Fibroblast of gingiva (primary cell): Measurements from ENCODE around the gene ANKRD42.
"Not testable (repeated sequence)": the region's sequence is repeated elsewhere in the genome, so short reads cannot be mapped to it uniquely, and the experiment has no call there.

ENCODE experiments used
- DNase-seq: peaks from one replicate; pipeline ENCODE4 v3.0.0-alpha.2; 2011; ENCODE audit warnings: low read depth

ANKRD42 gene

GRCh38 chr11:83174008-83174407 is 19.5 kb upstream of the ANKRD42 start:
- DNase-seq, result no peak

- no peak for DNase-seq
These were observed 17.7 kb upstream of the ANKRD42 start for GRCh38 chr11:83175815-83176214.

GRCh38 chr11:83181815-83182214 is 11.7 kb upstream of the ANKRD42 start:
- no peak for DNase-seq

GRCh38 chr11:83185767-83186166 is 7.7 kb upstream of the ANKRD42 start:
- no peak for DNase-seq

GRCh38 chr11:83187465-83187864 is 6.0 kb upstream of the ANKRD42 start:
- DNase-seq, result no peak

- DNase-seq, result no peak
These were observed 2.0 kb upstream of the ANKRD42 start for GRCh38 chr11:83191491-83191890.

- DNase-seq, result no peak
These were observed 1.5 kb upstream of the ANKRD42 start for GRCh38 chr11:83191986-83192385.

- peak; percentile 58 for DNase-seq
These were observed 786 bp upstream of the ANKRD42 start for GRCh38 chr11:83192606-83193245.

- DNase-seq, result peak; percentile 84
These were observed 1.0 kb downstream of the ANKRD42 start for GRCh38 chr11:83194281-83195142.

GRCh38 chr11:83195143-83195466 is 1.6 kb downstream of the ANKRD42 start:
- DNase-seq, result no peak

GRCh38 chr11:83195649-83196048 is 2.1 kb downstream of the ANKRD42 start:
- no peak for DNase-seq

GRCh38 chr11:83200035-83200434 is 6.5 kb downstream of the ANKRD42 start:
- no peak for DNase-seq

- no peak for DNase-seq
These were observed 12.2 kb downstream of the ANKRD42 start for GRCh38 chr11:83205608-83206185.

- no peak for DNase-seq
These were observed 12.7 kb downstream of the ANKRD42 start for GRCh38 chr11:83206221-83206620.

GRCh38 chr11:83206771-83207382 is 13.4 kb downstream of the ANKRD42 start:
- DNase-seq, result not testable (repeated sequence)

GRCh38 chr11:83219095-83219494 is 25.6 kb downstream of the ANKRD42 start:
- no peak for DNase-seq

- no peak for DNase-seq
These were observed 26.7 kb downstream of the ANKRD42 start for GRCh38 chr11:83220260-83220659.

GRCh38 chr11:83221694-83222093 is 28.2 kb downstream of the ANKRD42 start:
- DNase-seq, result no peak

- no peak for DNase-seq
These were observed 29.0 kb downstream of the ANKRD42 start for GRCh38 chr11:83222499-83222898.

GRCh38 chr11:83223457-83223856 is 29.9 kb downstream of the ANKRD42 start:
- DNase-seq, result no peak

GRCh38 chr11:83235825-83236224 is 42.3 kb downstream of the ANKRD42 start:
- DNase-seq, result no peak

- DNase-seq, result no peak
These were observed 44.6 kb downstream of the ANKRD42 start for GRCh38 chr11:83238111-83238510.
